Parathyroid adenoma (tissue), 2 donors: ENCODE data around the gene GCAT.
A peak's percentile ranks its signal among the peaks of the same experiment; 100 is the strongest.

ENCODE experiments used
- H2AFZ ChIP-seq: fragments of 300-600 bp; sonication (generic); one replicate; pipeline ENCODE4 v1.7.0; 2017; ENCODE audit warnings: antibody characterized with exemption, mild to moderate bottlenecking
- H3K27ac ChIP-seq: fragments of 300-600 bp; sonication (generic); one replicate; pipeline ENCODE4 v1.7.0; 2017
- H3K27me3 ChIP-seq: fragments of 300-600 bp; sonication (generic); one replicate; pipeline ENCODE4 v1.7.0; 2017; ENCODE audit warnings: low read length; ENCODE audit not compliant: control insufficient read depth, insufficient read depth
- H3K36me3 ChIP-seq: fragments of 300-600 bp; sonication (generic); one replicate; pipeline ENCODE4 v1.7.0; 2017; ENCODE audit warnings: low read length; ENCODE audit not compliant: control insufficient read depth, insufficient read depth
- H3K4me1 ChIP-seq: fragments of 300-600 bp; sonication (generic); one replicate; pipeline ENCODE4 v1.7.0; 2017; ENCODE audit warnings: control low read depth
- H3K4me2 ChIP-seq: fragments of 300-600 bp; sonication (generic); one replicate; pipeline ENCODE4 v1.7.0; 2017; ENCODE audit warnings: low read length
- H3K4me3 ChIP-seq: fragments of 300-600 bp; sonication (generic); one replicate; pipeline ENCODE4 v1.7.0; 2017; ENCODE audit warnings: low read depth, low read length
- H3K79me2 ChIP-seq: fragments of 300-600 bp; sonication (generic); one replicate; pipeline ENCODE4 v1.7.0; 2017; ENCODE audit warnings: control low read depth
- H3K9ac ChIP-seq: fragments of 300-600 bp; sonication (generic); one replicate; pipeline ENCODE4 v1.7.0; 2017; ENCODE audit warnings: mild to moderate bottlenecking
- H3K9me3 ChIP-seq: fragments of 300-600 bp; sonication (generic); one replicate; pipeline ENCODE4 v1.7.0; 2017; ENCODE audit warnings: low read length; ENCODE audit not compliant: control insufficient read depth
- TF ChIP-seq, protein P1 (sequence below): fragments of 300-600 bp; sonication (generic); IDR thresholded peaks from one replicate; pipeline ENCODE4 v1.7.0; 2017; ENCODE audit warnings: antibody characterized with exemption, mild to moderate bottlenecking
- donor health status: primary hyperparathyroidism.

Gene GCAT

DNA sequence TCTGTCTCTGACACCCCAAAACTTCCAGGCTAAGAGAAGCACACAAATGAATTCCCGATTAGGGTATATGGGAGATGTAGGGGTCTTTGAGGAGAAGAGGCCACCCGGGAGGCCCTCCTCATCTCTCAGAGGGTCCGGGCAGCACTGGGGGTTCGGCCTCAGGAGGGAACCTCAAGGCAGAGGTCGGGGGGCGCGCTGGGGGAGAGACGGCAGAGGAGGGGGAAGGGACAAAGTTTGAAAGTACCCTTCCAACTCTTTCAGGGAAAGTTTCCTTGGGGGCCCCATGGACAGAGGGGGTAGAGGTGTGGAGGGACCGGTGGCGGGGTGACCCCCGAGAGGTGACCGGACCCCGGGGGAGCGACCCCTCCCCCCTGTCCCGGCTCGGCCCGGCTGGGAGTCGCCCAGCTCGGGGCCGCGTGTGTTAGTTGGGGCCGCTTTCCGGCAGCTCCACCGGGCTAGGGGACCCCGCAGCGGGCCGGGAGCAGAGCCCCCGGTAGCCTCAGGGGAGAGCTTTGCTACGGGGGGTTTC, 3.3 kb upstream of the GCAT start:
- Histone ChIP-seq H3K79me2 (no peaks in the 10 kb centered on the region), H3K36me3 (no peaks in the 10 kb centered on the region), H3K4me3 (peak overlapping the region; percentile 41), H3K9ac (no peak overlapping the region), H3K9me3 (no peaks in the 10 kb centered on the region), H3K27ac (no peak overlapping the region), H3K27me3 (no peaks in the 10 kb centered on the region), H3K4me2 (peak overlapping the region; percentile 76), H3K4me1 (peaks cover 5% of the 10 kb centered on the region), H2AFZ (peak overlapping the region; percentile 60)
- TF ChIP-seq, protein P1, sequence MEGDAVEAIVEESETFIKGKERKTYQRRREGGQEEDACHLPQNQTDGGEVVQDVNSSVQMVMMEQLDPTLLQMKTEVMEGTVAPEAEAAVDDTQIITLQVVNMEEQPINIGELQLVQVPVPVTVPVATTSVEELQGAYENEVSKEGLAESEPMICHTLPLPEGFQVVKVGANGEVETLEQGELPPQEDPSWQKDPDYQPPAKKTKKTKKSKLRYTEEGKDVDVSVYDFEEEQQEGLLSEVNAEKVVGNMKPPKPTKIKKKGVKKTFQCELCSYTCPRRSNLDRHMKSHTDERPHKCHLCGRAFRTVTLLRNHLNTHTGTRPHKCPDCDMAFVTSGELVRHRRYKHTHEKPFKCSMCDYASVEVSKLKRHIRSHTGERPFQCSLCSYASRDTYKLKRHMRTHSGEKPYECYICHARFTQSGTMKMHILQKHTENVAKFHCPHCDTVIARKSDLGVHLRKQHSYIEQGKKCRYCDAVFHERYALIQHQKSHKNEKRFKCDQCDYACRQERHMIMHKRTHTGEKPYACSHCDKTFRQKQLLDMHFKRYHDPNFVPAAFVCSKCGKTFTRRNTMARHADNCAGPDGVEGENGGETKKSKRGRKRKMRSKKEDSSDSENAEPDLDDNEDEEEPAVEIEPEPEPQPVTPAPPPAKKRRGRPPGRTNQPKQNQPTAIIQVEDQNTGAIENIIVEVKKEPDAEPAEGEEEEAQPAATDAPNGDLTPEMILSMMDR: no peak

DNA sequence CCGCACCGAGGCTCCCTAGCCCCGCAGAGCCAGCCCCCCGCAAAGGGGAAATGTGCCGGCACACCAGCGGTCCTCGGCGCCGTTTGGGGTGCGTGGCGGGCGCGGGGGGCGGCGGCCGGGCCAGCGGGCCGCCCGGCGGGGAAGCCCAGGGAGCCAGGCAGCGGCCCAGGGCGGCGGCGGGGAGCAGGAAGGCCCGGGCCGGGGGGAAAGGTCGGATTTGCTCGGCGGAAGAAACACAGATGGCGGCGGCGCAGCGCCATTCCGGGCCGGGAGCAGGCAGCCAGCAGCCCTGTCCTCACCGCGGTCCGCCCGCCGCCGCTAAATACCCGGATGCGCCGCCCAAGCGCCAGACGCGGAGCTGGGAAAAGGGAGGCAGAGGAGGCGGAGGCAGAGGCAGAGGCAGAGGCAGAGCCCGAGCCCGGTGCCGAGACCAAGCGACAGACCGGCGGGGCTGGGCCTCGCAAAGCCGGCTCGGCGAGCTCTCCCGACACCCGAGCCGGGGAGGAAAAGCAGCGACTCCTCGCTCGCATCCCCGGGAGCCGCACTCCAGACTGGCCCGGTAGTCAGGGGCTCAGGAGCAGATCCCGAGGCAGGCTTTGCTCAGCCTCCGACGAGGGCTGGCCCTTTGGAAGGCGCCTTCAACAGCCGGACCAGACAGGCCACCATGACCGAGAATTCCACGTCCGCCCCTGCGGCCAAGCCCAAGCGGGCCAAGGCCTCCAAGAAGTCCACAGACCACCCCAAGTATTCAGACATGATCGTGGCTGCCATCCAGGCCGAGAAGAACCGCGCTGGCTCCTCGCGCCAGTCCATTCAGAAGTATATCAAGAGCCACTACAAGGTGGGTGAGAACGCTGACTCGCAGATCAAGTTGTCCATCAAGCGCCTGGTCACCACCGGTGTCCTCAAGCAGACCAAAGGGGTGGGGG, 2.6 kb upstream of the GCAT start:
- no peaks in the 10 kb centered on the region for H3K27me3 ChIP-seq
- H3K79me2 ChIP-seq: no peaks in the 10 kb centered on the region
- H3K36me3 ChIP-seq: no peaks in the 10 kb centered on the region
- H3K9me3 ChIP-seq: no peaks in the 10 kb centered on the region
- H3K4me2 ChIP-seq: peak overlapping the region; percentile 99
- H3K27ac ChIP-seq: peak overlapping the region; percentile 83
- H3K4me3 ChIP-seq: peak overlapping the region; percentile 83
- H2AFZ ChIP-seq: peak overlapping the region; percentile 90
- TF ChIP-seq, protein P1: no peak
- H3K9ac ChIP-seq: no peak overlapping the region
- peaks cover 5% of the 10 kb centered on the region for H3K4me1 ChIP-seq

DNA sequence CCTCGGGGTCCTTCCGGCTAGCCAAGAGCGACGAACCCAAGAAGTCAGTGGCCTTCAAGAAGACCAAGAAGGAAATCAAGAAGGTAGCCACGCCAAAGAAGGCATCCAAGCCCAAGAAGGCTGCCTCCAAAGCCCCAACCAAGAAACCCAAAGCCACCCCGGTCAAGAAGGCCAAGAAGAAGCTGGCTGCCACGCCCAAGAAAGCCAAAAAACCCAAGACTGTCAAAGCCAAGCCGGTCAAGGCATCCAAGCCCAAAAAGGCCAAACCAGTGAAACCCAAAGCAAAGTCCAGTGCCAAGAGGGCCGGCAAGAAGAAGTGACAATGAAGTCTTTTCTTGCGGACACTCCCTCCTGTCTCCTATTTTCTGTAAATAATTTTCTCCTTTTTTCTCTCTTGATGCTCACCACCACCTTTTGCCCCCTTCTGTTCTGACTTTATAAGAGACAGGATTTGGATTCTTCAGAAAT, 1.9 kb upstream of the GCAT start:
- no peaks in the 10 kb centered on the region for H3K9me3 ChIP-seq
- no peaks in the 10 kb centered on the region for H3K79me2 ChIP-seq
- peak overlapping the region; percentile 83 for H3K27ac ChIP-seq
- no peak overlapping the region for H3K9ac ChIP-seq
- H3K4me3 ChIP-seq: peak overlapping the region; percentile 83
- peak overlapping the region; percentile 99 for H3K4me2 ChIP-seq
- peaks cover 5% of the 10 kb centered on the region for H3K4me1 ChIP-seq
- peak overlapping the region; percentile 90 for H2AFZ ChIP-seq
- TF ChIP-seq, protein P1: no peak
- H3K27me3 ChIP-seq: no peaks in the 10 kb centered on the region
- no peaks in the 10 kb centered on the region for H3K36me3 ChIP-seq

DNA sequence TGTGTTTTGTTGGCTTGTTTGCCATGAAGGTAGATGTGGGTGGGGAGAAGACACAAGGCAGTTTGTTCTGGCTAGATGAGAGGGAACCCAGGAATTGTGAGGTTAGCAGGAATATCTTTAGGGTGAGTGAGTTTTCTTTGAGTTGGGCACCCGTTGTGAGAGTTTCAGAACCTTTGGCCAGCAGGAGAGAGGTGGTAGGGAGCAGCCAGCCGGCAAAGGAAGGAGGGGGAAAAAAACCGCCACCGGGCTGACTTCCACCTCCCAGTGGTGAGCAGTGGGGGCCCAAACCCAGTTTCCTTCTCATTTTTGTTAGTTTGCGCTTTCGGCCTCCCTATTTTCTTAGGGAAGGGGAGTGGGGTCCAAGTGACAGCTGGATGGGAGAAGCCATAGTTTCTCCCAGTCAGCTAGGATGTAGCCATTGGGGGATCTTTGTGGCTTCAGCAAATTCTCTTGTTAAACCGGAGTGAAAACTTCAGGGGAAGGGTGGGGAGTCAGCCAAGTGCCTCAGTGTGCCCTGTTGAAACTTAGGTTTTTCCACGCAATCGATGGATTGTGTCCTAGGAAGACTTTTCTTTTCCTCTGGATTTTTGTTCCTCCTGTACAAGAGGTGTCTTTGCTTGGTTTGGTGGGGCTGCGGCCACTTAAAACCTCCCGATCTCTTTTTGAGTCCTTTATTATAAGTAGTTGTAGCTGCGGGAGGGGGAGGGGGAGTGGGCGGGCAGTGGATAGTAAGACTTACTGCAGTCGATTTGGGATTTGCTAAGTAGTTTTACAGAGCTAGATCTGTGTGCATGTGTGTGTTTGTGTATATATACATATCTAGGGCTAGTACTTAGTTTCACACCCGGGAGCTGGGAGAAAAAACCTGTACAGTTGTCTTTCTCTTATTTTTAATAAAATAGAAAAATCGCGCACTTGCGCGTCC, 1.1 kb upstream of the GCAT start:
- Histone ChIP-seq H3K9me3 (no peaks in the 10 kb centered on the region), H3K4me3 (peak overlapping the region; percentile 83), H3K36me3 (no peaks in the 10 kb centered on the region), H3K27ac (no peak overlapping the region), H3K9ac (no peak overlapping the region), H3K79me2 (no peaks in the 10 kb centered on the region), H3K27me3 (no peaks in the 10 kb centered on the region), H3K4me2 (peak overlapping the region; percentile 99), H2AFZ (no peak overlapping the region), H3K4me1 (peaks cover 5% of the 10 kb centered on the region)
- TF ChIP-seq, protein P1: no peak
